Activated CD4-positive, alpha-beta T cell treated with anti-CD3 and anti-CD28 coated beads, Interleukin-2, amount 50 U/mL, for 16 hours (primary cell): ENCODE data around the gene UTP25.
A peak's percentile ranks its signal among the peaks of the same experiment; 100 is the strongest.

Experiments used
- DNase-seq: peaks from one replicate; pipeline ENCODE4 v3.0.0-alpha.2; 2020

The UTP25 gene

GRCh38 chr1:209807509-209807908 is 20.3 kb upstream of the UTP25 start:
- no peak for DNase-seq

- DNase-seq: no peak
Measured at GRCh38 chr1:209808059-209808581, 19.7 kb upstream of the UTP25 start.

GRCh38 chr1:209809611-209810010 is 18.2 kb upstream of the UTP25 start:
- no peak for DNase-seq

GRCh38 chr1:209810783-209811182 is 17.0 kb upstream of the UTP25 start:
- no peak for DNase-seq

GRCh38 chr1:209813902-209814301 is 13.9 kb upstream of the UTP25 start:
- DNase-seq: no peak

GRCh38 chr1:209815490-209815889 is 12.3 kb upstream of the UTP25 start:
- no peak for DNase-seq

GRCh38 chr1:209815931-209816341 is 11.8 kb upstream of the UTP25 start:
- no peak for DNase-seq

- no peak for DNase-seq
Measured at GRCh38 chr1:209816923-209817322, 10.8 kb upstream of the UTP25 start.

- DNase-seq: no peak
Measured at GRCh38 chr1:209817691-209818090, 10.1 kb upstream of the UTP25 start.

GRCh38 chr1:209819058-209819457 is 8.7 kb upstream of the UTP25 start:
- DNase-seq: no peak

GRCh38 chr1:209820986-209821385 is 6.8 kb upstream of the UTP25 start:
- no peak for DNase-seq

- DNase-seq: no peak
Measured at GRCh38 chr1:209822706-209823105, 5.1 kb upstream of the UTP25 start.

GRCh38 chr1:209823143-209824041 is 4.4 kb upstream of the UTP25 start:
- DNase-seq: peak; percentile 63

- DNase-seq: no peak
Measured at GRCh38 chr1:209825591-209826434, 2.0 kb upstream of the UTP25 start.

GRCh38 chr1:209829716-209830115 is 1.9 kb downstream of the UTP25 start:
- DNase-seq: no peak

GRCh38 chr1:209830722-209831121 is 3.0 kb downstream of the UTP25 start:
- DNase-seq: no peak

GRCh38 chr1:209831615-209832014 is 3.8 kb downstream of the UTP25 start:
- DNase-seq: no peak

GRCh38 chr1:209835782-209836298 is 8.1 kb downstream of the UTP25 start:
- DNase-seq: peak; percentile 45

GRCh38 chr1:209837671-209838070 is 9.9 kb downstream of the UTP25 start:
- DNase-seq: no peak

- DNase-seq: no peak
Measured at GRCh38 chr1:209838537-209838936, 10.8 kb downstream of the UTP25 start.

GRCh38 chr1:209839875-209840546 is 12.2 kb downstream of the UTP25 start:
- DNase-seq: no peak

- DNase-seq: no peak
Measured at GRCh38 chr1:209840611-209841010, 12.8 kb downstream of the UTP25 start.
